K562 (cell line): ENCODE results near the gene ZNF513. TPM values are rescaled to one million over a fixed set of nuclear protein-coding genes. Genes with fewer than 3 reads are reported as not detected.

ENCODE experiments used
- DNMT1 ChIP-seq: fragments of 450-650 bp; IDR thresholded peaks from 2 replicates; pipeline ENCODE4 v1.6.1; 2016; ENCODE audit warnings: antibody characterized with exemption, mild to moderate bottlenecking
- ELK3 ChIP-seq: fragments of 450-650 bp; formaldehyde crosslinking; IDR thresholded peaks from 2 replicates; pipeline ENCODE4 v1.4.0; 2020; ENCODE audit warnings: mild to moderate bottlenecking
- JUND ChIP-seq, 2 experiments: IDR thresholded peaks; 2 replicates in 1 of 2; 3 replicates in 1 of 2; pipeline ENCODE4 v1.6.1; 2011; ENCODE audit warnings: borderline replicate concordance in 2 of 2, low read depth in 2 of 2, low read length in 2 of 2, improper control_type of control experiment in 1 of 2, missing biosample characterization in 1 of 2, missing genetic modification characterization in 1 of 2, missing genetic modification reagents in 1 of 2
- MTA2 ChIP-seq: fragments of 450-650 bp; IDR thresholded peaks from 2 replicates; pipeline ENCODE4 v1.6.1; 2016; ENCODE audit warnings: low read depth
- NR1H2 ChIP-seq: sonication (generic); formaldehyde crosslinking; IDR thresholded peaks from 2 replicates; pipeline ENCODE4 v1.4.0; 2020; ENCODE audit warnings: mild to moderate bottlenecking, missing genetic modification reagents
- NUFIP1 ChIP-seq: fragments of 450-650 bp; IDR thresholded peaks from 2 replicates; pipeline ENCODE4 v1.6.1; 2018; ENCODE audit not compliant: partially characterized antibody
- PRPF4 ChIP-seq: fragments of 200-400 bp; formaldehyde crosslinking; IDR thresholded peaks from one replicate; pipeline ENCODE4 v1.6.1; 2017; ENCODE audit warnings: low read length, low read depth, mild to moderate bottlenecking; ENCODE audit not compliant: insufficient read depth, poor library complexity, severe bottlenecking
- ZBTB40 ChIP-seq, 2 experiments: fragments of 450-650 bp in 1 of 2; sonication (generic) in 1 of 2; formaldehyde crosslinking in 1 of 2; IDR thresholded peaks; 2 replicates each; pipeline versions ENCODE4 v1.7.1 to v1.9.0; 2016 to 2022; ENCODE audit warnings: inconsistent platforms in 1 of 2, mild to moderate bottlenecking in 1 of 2, missing genetic modification reagents in 1 of 2
- ZNF23 ChIP-seq: fragments of 250-450 bp; sonication (Bioruptor Pico); IDR thresholded peaks from 2 replicates; pipeline ENCODE4 v1.4.0; 2020; ENCODE audit warnings: mild to moderate bottlenecking
- ZNF398 ChIP-seq: fragments of 250-450 bp; sonication (Bioruptor Pico); IDR thresholded peaks from 2 replicates; pipeline ENCODE4 v1.8.0; 2021; ENCODE audit warnings: moderate library complexity, mild to moderate bottlenecking, inconsistent platforms
- polyA plus RNA-seq, 8 experiments: library from polyadenylated mRNA; depleted of rRNA in 4 of 8; stranded (reverse) in 5 of 8; unstranded in 3 of 8; fragments of >200 nt; fragmentation: Nextera tagmentation in 2 of 8; fragmentation: Illumina TruSeq in 1 of 8; extraction: Ambion mirVana in 2 of 8; extraction: Trizol in 1 of 8; gene quantifications; 2 replicates each; pipeline versions ENCODE4 v1.2.1 to v1.2.3, GENCODE V29; 2011 to 2014; ENCODE audit warnings: inconsistent platforms in 1 of 8, missing spikeins in 1 of 8
- total RNA-seq, 7 experiments: library from RNA; depleted of rRNA in 6 of 7; stranded (reverse); fragments of >200 nt in 6 of 7; fragmentation: Illumina TruSeq in 2 of 7; extraction: Trizol in 2 of 7; gene quantifications; 2 replicates each; pipeline versions ENCODE4 v1.2.1 to v1.2.3, GENCODE V29; 2011 to 2021; ENCODE audit warnings: low replicate concordance in 1 of 7
- TF ChIP-seq, protein P1 (sequence below), 2 experiments: IDR thresholded peaks; 2 replicates each; pipeline ENCODE4 v1.6.1; 2011; ENCODE audit warnings: borderline replicate concordance in 1 of 2, control low read depth in 1 of 2, low read depth in 1 of 2, low read length in 1 of 2, mild to moderate bottlenecking in 1 of 2, mixed read lengths in 1 of 2, moderate library complexity in 1 of 2; ENCODE audit not compliant: insufficient read depth in 1 of 2, insufficient read length in 1 of 2, poor library complexity in 1 of 2, severe bottlenecking in 1 of 2; ENCODE audit errors: extremely low read depth in 1 of 2

The ZNF513 gene
- total and polyA plus RNA-seq, 9 of the 15 experiments (the other 6 are each of a cell fraction or from before 2014, with no cell fraction given), result 0.04 to 13.6 (median 4.4) TPM

GRCh38 chr2:27353762-27354596 lies 26.6 kb downstream of the ZNF513 start (continued):
- no peak for TF ChIP-seq PRPF4
- peak; percentile 78 for TF ChIP-seq ZBTB40 (IDR thresholded peaks at IDR 0.05)
- 0 out of 2 replicates have a peak, but pooled peaks have one; percentile 54 for TF ChIP-seq ZBTB40 (CRISPR knock-in tag; IDR thresholded peaks at IDR 0.05)
- TF ChIP-seq, protein P1, sequence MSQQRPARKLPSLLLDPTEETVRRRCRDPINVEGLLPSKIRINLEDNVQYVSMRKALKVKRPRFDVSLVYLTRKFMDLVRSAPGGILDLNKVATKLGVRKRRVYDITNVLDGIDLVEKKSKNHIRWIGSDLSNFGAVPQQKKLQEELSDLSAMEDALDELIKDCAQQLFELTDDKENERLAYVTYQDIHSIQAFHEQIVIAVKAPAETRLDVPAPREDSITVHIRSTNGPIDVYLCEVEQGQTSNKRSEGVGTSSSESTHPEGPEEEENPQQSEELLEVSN (IDR thresholded peaks at IDR 0.05; ENCODE audit: borderline replicate concordance in 1 of 2, extremely low read depth in 1 of 2, insufficient read depth in 1 of 2, insufficient read length in 1 of 2, low read depth in 1 of 2, low read length in 1 of 2, poor library complexity in 1 of 2, severe bottlenecking in 1 of 2), result peak in 1 of 2 experiments; percentile 30
- no peak for TF ChIP-seq ELK3 (CRISPR knock-in tag)
- TF ChIP-seq DNMT1, result no peak
- no peak for TF ChIP-seq MTA2
- no peak for TF ChIP-seq ZNF23 (CRISPR knock-in tag)
- TF ChIP-seq NUFIP1, result no peak
- TF ChIP-seq NR1H2 (CRISPR knock-in tag), result no peak
- no peak for TF ChIP-seq JUND (IDR thresholded peaks at IDR 0.05; ENCODE audit: borderline replicate concordance, low read depth, low read length)
- TF ChIP-seq JUND (tag; IDR thresholded peaks at IDR 0.05; ENCODE audit: borderline replicate concordance, low read depth, low read length), result peak; percentile 30; the same call in 1 of the 3 replicates
- no peak for TF ChIP-seq ZNF398 (CRISPR knock-in tag)
